H9 (cell line): ENCODE results near the gene MRTFB. TPM values are rescaled to one million over a fixed set of nuclear protein-coding genes. Genes with fewer than 3 reads are reported as not detected.

Experiments
- DNase-seq: peaks from one replicate; pipeline ENCODE4 v3.0.0-alpha.2; 2017
- H2AFZ ChIP-seq: one replicate; pipeline ENCODE4 v1.6.1; 2013; ENCODE audit warnings: mild to moderate bottlenecking, low read length, control low read depth, moderate library complexity
- H2AK5ac ChIP-seq: 2 replicates; pipeline ENCODE4 v1.6.1; 2013; ENCODE audit warnings: low read length, control low read depth, mixed read lengths; ENCODE audit not compliant: insufficient read length
- H2BK120ac ChIP-seq: one replicate; pipeline ENCODE4 v1.6.1; 2013; ENCODE audit warnings: low read depth, mild to moderate bottlenecking, low read length, control low read depth, inconsistent platforms; ENCODE audit not compliant: poor library complexity, severe bottlenecking
- H2BK12ac ChIP-seq: 2 replicates; pipeline ENCODE4 v1.6.1; 2013; ENCODE audit warnings: low read length, control low read depth, mixed read lengths, low read depth; ENCODE audit not compliant: insufficient read length
- H2BK15ac ChIP-seq: 2 replicates; pipeline ENCODE4 v1.6.1; 2013; ENCODE audit warnings: low read depth, low read length, control low read depth
- H2BK20ac ChIP-seq: one replicate; pipeline ENCODE4 v1.6.1; 2013; ENCODE audit warnings: low read depth, mild to moderate bottlenecking, low read length, control low read depth, inconsistent platforms; ENCODE audit not compliant: poor library complexity, severe bottlenecking
- H2BK5ac ChIP-seq: 2 replicates; pipeline ENCODE4 v1.6.1; 2013; ENCODE audit warnings: low read length, control low read depth, mixed read lengths; ENCODE audit not compliant: insufficient read length
- H3K14ac ChIP-seq: 2 replicates; pipeline ENCODE4 v1.6.1; 2013; ENCODE audit warnings: low read length, control low read depth; ENCODE audit not compliant: insufficient read depth
- H3K18ac ChIP-seq: 2 replicates; pipeline ENCODE4 v1.6.1; 2013; ENCODE audit warnings: low read depth, mild to moderate bottlenecking, mixed read lengths, low read length, control low read depth; ENCODE audit not compliant: insufficient read length
- H3K23ac ChIP-seq: 2 replicates; pipeline ENCODE4 v1.6.1; 2013; ENCODE audit warnings: low read length, control low read depth, mixed read lengths, low read depth; ENCODE audit not compliant: insufficient read length
- H3K23me2 ChIP-seq: 2 replicates; pipeline ENCODE4 v1.6.1; 2013; ENCODE audit warnings: low read depth, mild to moderate bottlenecking, mixed read lengths, low read length, control low read depth; ENCODE audit not compliant: insufficient read length, poor library complexity, severe bottlenecking
- H3K27ac ChIP-seq: 2 replicates; pipeline ENCODE4 v1.5.1; 2013; ENCODE audit warnings: low read length, control low read depth, mixed read lengths, low read depth; ENCODE audit not compliant: insufficient read length
- H3K27me3 ChIP-seq: 2 replicates; pipeline ENCODE4 v1.6.1; 2013; ENCODE audit warnings: low read length, control low read depth, inconsistent platforms; ENCODE audit not compliant: insufficient read depth
- H3K4ac ChIP-seq: 2 replicates; pipeline ENCODE4 v1.6.1; 2013; ENCODE audit warnings: low read depth, mild to moderate bottlenecking, control low read depth, inconsistent platforms, low read length, moderate library complexity
- H3K4me1 ChIP-seq: 2 replicates; pipeline ENCODE4 v1.6.1; 2013; ENCODE audit warnings: low read length, control low read depth, inconsistent platforms; ENCODE audit not compliant: insufficient read depth
- H3K4me2 ChIP-seq: 2 replicates; pipeline ENCODE4 v1.6.1; 2013; ENCODE audit warnings: low read length, control low read depth, mixed read lengths; ENCODE audit not compliant: insufficient read length, insufficient read depth
- H3K56ac ChIP-seq: 2 replicates; pipeline ENCODE4 v1.6.1; 2013; ENCODE audit warnings: low read depth, mild to moderate bottlenecking, mixed read lengths, low read length, control low read depth; ENCODE audit not compliant: insufficient read length
- H3K79me1 ChIP-seq: 2 replicates; pipeline ENCODE4 v1.6.1; 2013; ENCODE audit warnings: low read depth, mild to moderate bottlenecking, moderate library complexity, low read length, control low read depth, inconsistent platforms; ENCODE audit not compliant: insufficient read depth, poor library complexity, severe bottlenecking
- H3K79me2 ChIP-seq: 2 replicates; pipeline ENCODE4 v1.6.1; 2013; ENCODE audit warnings: low read length, control low read depth, inconsistent platforms; ENCODE audit not compliant: insufficient read depth
- H3K9ac ChIP-seq: 2 replicates; pipeline ENCODE4 v1.6.1; 2013; ENCODE audit warnings: low read length, control low read depth, mixed read lengths; ENCODE audit not compliant: insufficient read length; ENCODE audit errors: extremely low read depth
- H3K9me3 ChIP-seq: one replicate; pipeline ENCODE4 v1.6.1; 2013; ENCODE audit warnings: low read depth, low read length, inconsistent platforms; ENCODE audit not compliant: control insufficient read depth
- H3T11ph ChIP-seq: one replicate; pipeline ENCODE4 v1.6.1; 2013; ENCODE audit warnings: mild to moderate bottlenecking, low read length, control low read depth, inconsistent platforms
- H4K20me1 ChIP-seq: one replicate; pipeline ENCODE4 v1.6.1; 2013; ENCODE audit not compliant: control insufficient read depth, insufficient read length, insufficient read depth
- H4K5ac ChIP-seq: 2 replicates; pipeline ENCODE4 v1.6.1; 2013; ENCODE audit warnings: low read depth, mild to moderate bottlenecking, mixed read lengths, low read length, control low read depth; ENCODE audit not compliant: insufficient read length
- H4K8ac ChIP-seq: replicated peaks from 2 replicates; pipeline ENCODE4 v1.6.1; 2013; ENCODE audit warnings: low read length, control low read depth, mixed read lengths, low read depth; ENCODE audit not compliant: insufficient read length
- H4K91ac ChIP-seq: 2 replicates; pipeline ENCODE4 v1.6.1; 2013; ENCODE audit warnings: low read depth, mild to moderate bottlenecking, moderate library complexity, mixed read lengths, low read length, control low read depth; ENCODE audit not compliant: insufficient read length
- H3K27ac Mint-ChIP-seq, 3 experiments: 2 replicates in 2 of 3; 3 replicates in 1 of 3; pipeline ENCODE4 v1.8.0; 2020 to 2021; ENCODE audit warnings: mixed read lengths in 3 of 3, mild to moderate bottlenecking in 1 of 3, moderate library complexity in 1 of 3
- H3K27me3 Mint-ChIP-seq: 2 replicates; pipeline ENCODE4 v1.8.0; 2021; ENCODE audit warnings: low read depth, mild to moderate bottlenecking, moderate library complexity, mixed read lengths
- H3K36me3 Mint-ChIP-seq, 3 experiments: 2 replicates in 2 of 3; 3 replicates in 1 of 3; pipeline ENCODE4 v1.8.0; 2020 to 2021; ENCODE audit warnings: low read depth in 3 of 3, mixed read lengths in 3 of 3; ENCODE audit not compliant: insufficient read depth in 1 of 3
- H3K4me1 Mint-ChIP-seq, 2 experiments: 2 replicates each; pipeline ENCODE4 v1.8.0; 2020; ENCODE audit warnings: mixed read lengths in 2 of 2
- H3K4me3 Mint-ChIP-seq, 2 experiments: 2 replicates in 1 of 2; 3 replicates in 1 of 2; pipeline ENCODE4 v1.8.0; 2020 to 2021; ENCODE audit warnings: mild to moderate bottlenecking in 2 of 2, mixed read lengths in 2 of 2, moderate library complexity in 1 of 2
- H3K9me3 Mint-ChIP-seq, 2 experiments: 2 replicates in 1 of 2; 3 replicates in 1 of 2; pipeline ENCODE4 v1.8.0; 2020; ENCODE audit warnings: mild to moderate bottlenecking in 2 of 2, mixed read lengths in 2 of 2, moderate library complexity in 1 of 2
- WGBS: extraction: QIAGEN DNeasy Blood & Tissue Kit; methylation state at CpG from one replicate; pipeline ENCODE4 v1.1.7; 2013; ENCODE audit warnings: missing lambda C conversion rate, low lambda C conversion rate, mixed read lengths; ENCODE audit not compliant: insufficient read length; ENCODE audit errors: extremely low coverage; 5-methylcytosine and 5-hydroxymethylcytosine counted together
- total RNA-seq: library from RNA; stranded (reverse); gene quantifications from 2 replicates; pipeline ENCODE4 v1.2.1, GENCODE V29; 2021
- TF ChIP-seq, protein P1 (sequence below): fragments of 200-600 bp; sonication (generic); conservative IDR thresholded peaks from 3 replicates; pipeline ENCODE4 v1.8.0; 2021; ENCODE audit warnings: antibody characterized with exemption, mild to moderate bottlenecking

Gene MRTFB
- total RNA-seq, 1 experiment from 2014 or later, result 29.9 TPM

DNA sequence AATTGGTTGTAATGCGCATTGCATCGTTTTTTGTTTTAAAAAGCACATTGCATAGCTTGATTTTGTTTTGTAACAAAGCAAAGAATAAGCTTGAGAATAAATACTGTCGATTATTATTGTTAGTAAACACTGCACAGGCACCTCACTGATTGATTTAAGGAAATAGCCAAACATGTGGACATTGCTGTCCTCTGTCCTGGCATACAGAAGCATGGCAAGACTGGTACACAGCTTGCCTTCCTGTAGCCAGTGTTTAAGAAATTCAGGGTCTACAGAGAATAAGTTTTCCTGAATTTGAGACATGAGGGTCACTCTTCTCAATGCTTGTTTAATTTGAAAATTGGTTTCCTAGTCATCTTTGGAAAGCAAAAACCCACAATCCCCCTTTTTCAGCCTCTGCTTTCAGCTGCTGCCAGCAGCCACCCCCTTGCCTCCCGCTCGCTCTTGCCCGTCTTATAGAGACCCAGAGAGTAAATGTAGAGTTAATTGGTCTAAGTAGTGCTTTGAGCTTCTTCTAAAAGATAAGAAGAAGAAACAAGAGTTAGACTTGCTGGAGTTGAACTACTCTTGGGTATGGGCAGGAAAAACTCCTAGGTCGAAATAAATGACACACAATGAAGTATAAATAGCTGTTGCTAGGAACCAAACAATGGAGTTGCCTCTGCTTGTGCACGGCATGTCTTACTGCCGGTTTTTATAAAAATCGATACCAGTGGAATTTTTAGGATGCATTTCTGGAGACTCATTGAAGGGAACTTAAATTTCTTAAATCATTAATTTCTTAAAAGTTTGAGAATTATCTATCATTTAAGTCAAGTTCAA, 116.6 kb downstream of the MRTFB start:
- Histone ChIP-seq H3K79me1 (no peaks in the 10 kb centered on the region), H3K9ac (no peak overlapping the region), H3K18ac (no peak overlapping the region), H2BK15ac (no peak overlapping the region), H2BK20ac (no peak overlapping the region), H3K79me2 (no peaks in the 10 kb centered on the region), H3K27me3 (no peaks in the 10 kb centered on the region), H3K56ac (no peak overlapping the region), H3K27ac (no peak overlapping the region), H2AK5ac (no peak overlapping the region), H4K91ac (no peak overlapping the region), H3K4me1 (peaks cover 3% of the 10 kb centered on the region), H3K4me2 (no peak overlapping the region), H3K14ac (no peak overlapping the region), H2BK5ac (no peak overlapping the region), H2AFZ (no peak overlapping the region), H4K20me1 (no peaks in the 10 kb centered on the region), H2BK12ac (no peak overlapping the region), H4K8ac (no peak overlapping the region), H3K4ac (no peak overlapping the region), H3K23me2 (no peaks in the 10 kb centered on the region), H3T11ph (no peak overlapping the region), H3K9me3 (no peaks in the 10 kb centered on the region), H2BK120ac (no peak overlapping the region), H3K23ac (no peak overlapping the region), H4K5ac (no peak overlapping the region)
- Mint-ChIP-seq H3K27ac (peak overlapping the region in 2 of 3 experiments; percentile 17 to 50; a peak in 2 of 7 replicates), H3K27me3 (no peaks in the 10 kb centered on the region), H3K4me3 (no peak overlapping the region), H3K9me3 (no peaks in the 10 kb centered on the region), H3K36me3 (no peaks in the 10 kb centered on the region), H3K4me1 (peaks cover 25 to 28% of the 10 kb centered on the region in 2 experiments)
- TF ChIP-seq, protein P1, sequence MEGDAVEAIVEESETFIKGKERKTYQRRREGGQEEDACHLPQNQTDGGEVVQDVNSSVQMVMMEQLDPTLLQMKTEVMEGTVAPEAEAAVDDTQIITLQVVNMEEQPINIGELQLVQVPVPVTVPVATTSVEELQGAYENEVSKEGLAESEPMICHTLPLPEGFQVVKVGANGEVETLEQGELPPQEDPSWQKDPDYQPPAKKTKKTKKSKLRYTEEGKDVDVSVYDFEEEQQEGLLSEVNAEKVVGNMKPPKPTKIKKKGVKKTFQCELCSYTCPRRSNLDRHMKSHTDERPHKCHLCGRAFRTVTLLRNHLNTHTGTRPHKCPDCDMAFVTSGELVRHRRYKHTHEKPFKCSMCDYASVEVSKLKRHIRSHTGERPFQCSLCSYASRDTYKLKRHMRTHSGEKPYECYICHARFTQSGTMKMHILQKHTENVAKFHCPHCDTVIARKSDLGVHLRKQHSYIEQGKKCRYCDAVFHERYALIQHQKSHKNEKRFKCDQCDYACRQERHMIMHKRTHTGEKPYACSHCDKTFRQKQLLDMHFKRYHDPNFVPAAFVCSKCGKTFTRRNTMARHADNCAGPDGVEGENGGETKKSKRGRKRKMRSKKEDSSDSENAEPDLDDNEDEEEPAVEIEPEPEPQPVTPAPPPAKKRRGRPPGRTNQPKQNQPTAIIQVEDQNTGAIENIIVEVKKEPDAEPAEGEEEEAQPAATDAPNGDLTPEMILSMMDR, result no peak
- DNase-seq, result no peak
- no CpG with 5 or more reads among the region's 10 CpGs for WGBS
